Measurements from ENCODE around the gene B9D1. TPM values are rescaled to one million over a fixed set of nuclear protein-coding genes. Genes with fewer than 3 reads are reported as not detected.

Gene B9D1
- total RNA-seq, 2 experiments from 2014 or later, result 1.1 TPM

DNA sequence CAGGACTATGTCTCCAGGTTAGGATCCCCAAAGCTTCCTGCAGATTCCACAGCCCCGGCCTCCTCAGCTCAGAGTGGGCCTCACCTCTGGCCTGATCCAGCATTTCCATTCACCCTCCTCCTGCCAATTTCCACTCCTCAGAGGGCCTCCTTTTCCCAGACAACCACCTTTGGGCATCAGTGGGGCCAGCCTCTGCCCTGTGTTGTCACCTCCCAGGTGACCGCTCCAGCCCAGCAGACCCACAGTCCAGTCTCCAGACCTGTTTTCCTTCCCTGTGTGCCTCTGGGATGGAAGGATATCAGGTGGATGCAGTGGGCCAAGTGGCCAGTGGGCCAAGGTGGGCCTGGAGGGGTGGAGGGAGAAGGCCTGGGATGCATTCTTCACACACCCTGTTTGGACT is 32.7 kb downstream of the B9D1 start:
- CTCF ChIA-PET, result no interaction called here
- Mint-ChIP-seq H3K27ac (no peak overlapping the region), H3K4me3 (no peak overlapping the region), H3K27me3 (ENCODE audit: low read depth) (peaks cover 3% of the 10 kb centered on the region), H3K36me3 (ENCODE audit: low read depth) (no peaks in the 10 kb centered on the region), H3K9me3 (ENCODE audit: insufficient read depth) (peaks cover 11% of the 10 kb centered on the region), H3K4me1 (ENCODE audit: low read depth) (no peaks in the 10 kb centered on the region)
- POLR2A ChIA-PET, result no interaction called here
- ATAC-seq (no peak), DNase-seq (no peak)

DNA sequence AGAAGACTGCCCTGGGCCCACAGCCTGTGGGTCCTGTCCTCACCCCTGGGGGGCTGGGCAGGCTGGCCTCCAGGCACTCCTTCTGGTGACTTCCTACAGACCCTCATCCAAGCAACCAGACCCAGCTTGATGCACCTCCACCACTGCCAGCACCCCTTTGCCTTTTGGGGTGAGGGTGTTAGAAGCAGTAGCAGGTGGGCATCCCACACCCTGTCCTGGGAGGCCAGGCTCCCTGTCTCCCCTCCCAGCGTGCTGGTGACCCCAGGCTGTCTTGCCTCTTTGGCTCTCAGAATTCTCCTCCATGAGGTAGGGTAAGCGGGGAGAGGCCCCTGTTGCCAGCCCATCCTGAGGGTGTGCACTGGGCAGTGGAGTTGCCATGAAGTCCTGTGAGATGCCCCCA is 33.4 kb downstream of the B9D1 start:
- no peak overlapping the region for H3K27ac Mint-ChIP-seq
- ChIA-PET CTCF (no interaction called here), POLR2A (no interaction called here)
- no peak overlapping the region for H3K4me3 Mint-ChIP-seq
- peaks cover 11% of the 10 kb centered on the region for H3K9me3 Mint-ChIP-seq (ENCODE audit: insufficient read depth)
- DNase-seq, result no peak
- H3K27me3 Mint-ChIP-seq (ENCODE audit: low read depth), result peaks cover 3% of the 10 kb centered on the region
- no peak for ATAC-seq
- no peaks in the 10 kb centered on the region for H3K4me1 Mint-ChIP-seq (ENCODE audit: low read depth)
- no peaks in the 10 kb centered on the region for H3K36me3 Mint-ChIP-seq (ENCODE audit: low read depth)

- no peak overlapping the region for H3K4me3 Mint-ChIP-seq
- H3K4me1 Mint-ChIP-seq (ENCODE audit: low read depth), result no peaks in the 10 kb centered on the region
- CTCF ChIA-PET, result interaction anchor here (0.9 kb wide), 1 partner anchor 10 kb away, joined by 4 read pairs; no protein-coding TSS in a partner anchor
- peaks cover 11% of the 10 kb centered on the region for H3K9me3 Mint-ChIP-seq (ENCODE audit: insufficient read depth)
- H3K27ac Mint-ChIP-seq, result no peak overlapping the region
- POLR2A ChIA-PET, result no interaction called here
- no peaks in the 10 kb centered on the region for H3K36me3 Mint-ChIP-seq (ENCODE audit: low read depth)
- DNase-seq (no peak), ATAC-seq (no peak)
- peaks cover 6% of the 10 kb centered on the region for H3K27me3 Mint-ChIP-seq (ENCODE audit: low read depth)
Measured at GRCh38 chr17:19328441-19329061, 34.0 kb downstream of the B9D1 start.

- Mint-ChIP-seq H3K36me3 (ENCODE audit: low read depth) (no peaks in the 10 kb centered on the region), H3K27ac (no peak overlapping the region), H3K4me3 (no peak overlapping the region), H3K4me1 (ENCODE audit: low read depth) (no peaks in the 10 kb centered on the region), H3K27me3 (ENCODE audit: low read depth) (peaks cover 9% of the 10 kb centered on the region), H3K9me3 (ENCODE audit: insufficient read depth) (peaks cover 11% of the 10 kb centered on the region)
- DNase-seq (no peak), ATAC-seq (no peak)
- ChIA-PET POLR2A (no interaction called here), CTCF (interaction anchor here (0.9 to 1.4 kb wide), 2 partner anchors 11 to 21 kb away, joined by 3 to 4 read pairs; no protein-coding TSS in a partner anchor)
Measured at GRCh38 chr17:19327031-19327783, 35.3 kb downstream of the B9D1 start.

DNA sequence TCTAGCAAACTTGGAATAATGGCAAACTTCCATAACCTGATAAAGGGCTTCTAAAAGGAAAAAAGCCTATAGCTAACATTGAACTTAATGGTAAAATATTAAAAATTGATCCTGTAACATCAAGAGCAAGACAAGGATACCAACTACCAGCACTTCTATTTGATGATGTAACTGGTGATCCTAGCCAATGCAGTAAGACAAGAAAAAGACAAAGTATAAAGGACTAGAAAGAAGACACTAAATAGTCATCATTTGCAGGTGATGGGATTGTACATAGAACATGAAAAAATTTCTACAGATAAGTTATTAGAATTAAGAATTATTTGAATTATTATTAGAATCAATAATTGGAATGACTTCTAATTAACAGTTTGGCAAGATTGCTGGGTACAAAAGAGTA is 37.0 kb downstream of the B9D1 start:
- H3K4me1 Mint-ChIP-seq (ENCODE audit: low read depth), result no peaks in the 10 kb centered on the region
- DNase-seq (no peak), ATAC-seq (no peak)
- ChIA-PET CTCF (no interaction called here), POLR2A (no interaction called here)
- H3K36me3 Mint-ChIP-seq (ENCODE audit: low read depth), result no peaks in the 10 kb centered on the region
- no peak overlapping the region for H3K4me3 Mint-ChIP-seq
- peaks cover 11% of the 10 kb centered on the region for H3K9me3 Mint-ChIP-seq (ENCODE audit: insufficient read depth)
- no peak overlapping the region for H3K27ac Mint-ChIP-seq
- H3K27me3 Mint-ChIP-seq (ENCODE audit: low read depth), result peaks cover 13% of the 10 kb centered on the region

- ChIA-PET CTCF (interaction anchor here (0.8 to 0.9 kb wide), 2 partner anchors 15 to 31 kb away, joined by 3 read pairs; no protein-coding TSS in a partner anchor), POLR2A (interaction anchor here (0.5 kb wide), 1 partner anchor 81 kb away, joined by 3 read pairs; no protein-coding TSS in a partner anchor)
- H3K36me3 Mint-ChIP-seq (ENCODE audit: low read depth), result no peaks in the 10 kb centered on the region
- H3K27ac Mint-ChIP-seq, result no peak overlapping the region
- ATAC-seq (no peak), DNase-seq (no peak)
- H3K4me1 Mint-ChIP-seq (ENCODE audit: low read depth), result no peaks in the 10 kb centered on the region
- peaks cover 11% of the 10 kb centered on the region for H3K9me3 Mint-ChIP-seq (ENCODE audit: insufficient read depth)
- no peak overlapping the region for H3K4me3 Mint-ChIP-seq
- H3K27me3 Mint-ChIP-seq (ENCODE audit: low read depth), result peaks cover 13% of the 10 kb centered on the region
Measured at GRCh38 chr17:19322861-19323260, 39.7 kb downstream of the B9D1 start.

GRCh38 chr17:19322129-19322505 is 40.4 kb downstream of the B9D1 start:
- H3K4me3 Mint-ChIP-seq, result no peak overlapping the region
- DNase-seq (no peak), ATAC-seq (no peak)
- H3K9me3 Mint-ChIP-seq (ENCODE audit: insufficient read depth), result peaks cover 11% of the 10 kb centered on the region
- ChIA-PET CTCF (interaction anchor here (0.8 to 1.5 kb wide), 3 partner anchors 14 to 32 kb away, joined by 3 to 5 read pairs (median 3); no protein-coding TSS in a partner anchor), POLR2A (no interaction called here)
- H3K4me1 Mint-ChIP-seq (ENCODE audit: low read depth), result no peaks in the 10 kb centered on the region
- H3K27ac Mint-ChIP-seq, result no peak overlapping the region
- H3K27me3 Mint-ChIP-seq (ENCODE audit: low read depth), result peaks cover 13% of the 10 kb centered on the region
- H3K36me3 Mint-ChIP-seq (ENCODE audit: low read depth), result no peaks in the 10 kb centered on the region

GRCh38 chr17:19321481-19322128 is 40.9 kb downstream of the B9D1 start:
- Mint-ChIP-seq H3K9me3 (ENCODE audit: insufficient read depth) (peaks cover 11% of the 10 kb centered on the region), H3K36me3 (ENCODE audit: low read depth) (no peaks in the 10 kb centered on the region), H3K4me1 (ENCODE audit: low read depth) (no peaks in the 10 kb centered on the region), H3K27me3 (ENCODE audit: low read depth) (peaks cover 13% of the 10 kb centered on the region), H3K4me3 (no peak overlapping the region), H3K27ac (no peak overlapping the region)
- DNase-seq (no peak), ATAC-seq (no peak)
- CTCF ChIA-PET, result interaction anchor here (0.9 to 2.0 kb wide), 4 partner anchors 13 to 696 kb away, joined by 3 to 9 read pairs (median 4); no protein-coding TSS in a partner anchor
- POLR2A ChIA-PET, result no interaction called here

- Mint-ChIP-seq H3K9me3 (ENCODE audit: insufficient read depth) (peaks cover 8% of the 10 kb centered on the region), H3K36me3 (ENCODE audit: low read depth) (no peaks in the 10 kb centered on the region), H3K4me3 (no peak overlapping the region), H3K27ac (no peak overlapping the region), H3K4me1 (ENCODE audit: low read depth) (no peaks in the 10 kb centered on the region), H3K27me3 (ENCODE audit: low read depth) (peaks cover 13% of the 10 kb centered on the region)
- ChIA-PET POLR2A (no interaction called here), CTCF (interaction anchor here (1.0 to 2.0 kb wide), 4 partner anchors 13 to 695 kb away, joined by 3 to 9 read pairs (median 4); no protein-coding TSS in a partner anchor)
- DNase-seq (no peak), ATAC-seq (no peak)
Measured at GRCh38 chr17:19320876-19321275, 41.6 kb downstream of the B9D1 start.

- ATAC-seq (no peak), DNase-seq (no peak)
- ChIA-PET CTCF (interaction anchor here (0.8 to 2.0 kb wide), 3 partner anchors 14 to 43 kb away, joined by 3 to 9 read pairs (median 4); partner anchors contain the start of gene B9D1), POLR2A (no interaction called here)
- no peak overlapping the region for H3K4me3 Mint-ChIP-seq
- no peaks in the 10 kb centered on the region for H3K4me1 Mint-ChIP-seq (ENCODE audit: low read depth)
- H3K9me3 Mint-ChIP-seq (ENCODE audit: insufficient read depth), result no peaks in the 10 kb centered on the region
- no peak overlapping the region for H3K27ac Mint-ChIP-seq
- H3K27me3 Mint-ChIP-seq (ENCODE audit: low read depth), result peaks cover 10% of the 10 kb centered on the region
- no peaks in the 10 kb centered on the region for H3K36me3 Mint-ChIP-seq (ENCODE audit: low read depth)
Measured at GRCh38 chr17:19319771-19320505, 42.6 kb downstream of the B9D1 start.

DNA sequence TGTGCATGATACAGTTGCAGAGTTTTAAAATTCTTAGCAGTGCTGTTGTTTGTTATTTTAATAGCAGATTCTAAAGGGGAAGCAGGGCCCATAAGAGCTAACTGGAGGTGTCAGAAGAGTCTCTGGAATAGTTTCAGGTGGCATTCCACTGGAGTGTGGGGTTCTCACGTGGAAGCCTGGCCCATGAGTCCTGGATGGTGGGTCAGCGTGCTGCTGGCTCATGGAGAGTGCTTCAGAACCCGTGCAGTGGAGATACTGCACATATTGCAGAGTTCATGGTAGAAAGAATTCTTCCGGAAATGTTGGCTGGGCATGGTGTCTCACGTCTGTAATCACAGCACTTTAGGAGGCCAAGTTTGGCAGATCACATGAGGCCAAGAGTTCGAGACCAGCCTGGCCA is 43.9 kb downstream of the B9D1 start:
- DNase-seq (no peak), ATAC-seq (no peak)
- POLR2A ChIA-PET, result no interaction called here
- Mint-ChIP-seq H3K4me3 (no peak overlapping the region), H3K27ac (no peak overlapping the region), H3K27me3 (ENCODE audit: low read depth) (peaks cover 8% of the 10 kb centered on the region), H3K9me3 (ENCODE audit: insufficient read depth) (no peaks in the 10 kb centered on the region), H3K4me1 (ENCODE audit: low read depth) (no peaks in the 10 kb centered on the region), H3K36me3 (ENCODE audit: low read depth) (no peaks in the 10 kb centered on the region)
- CTCF ChIA-PET, result no interaction called here
